HG03175 (cell line): ENCODE measurements around the gene ST6GALNAC6.
"Not testable (repeated sequence)": the region's sequence is repeated elsewhere in the genome, so short reads cannot be mapped to it uniquely, and the experiment has no call there.

Experiments used
- ATAC-seq: cut with Tn5 transposase; IDR thresholded peaks from one replicate; pipeline ENCODE4 v1.9.1; 2021; ENCODE audit warnings: mild to moderate bottlenecking, moderate library complexity; ENCODE audit not compliant: unreplicated experiment

ST6GALNAC6 gene

GRCh38 chr9:127896395-127897192 is 2.8 kb downstream of the ST6GALNAC6 start:
- no peak for ATAC-seq

- no peak for ATAC-seq
Measured at GRCh38 chr9:127895811-127896210, 3.6 kb downstream of the ST6GALNAC6 start.

- ATAC-seq: no peak
Measured at GRCh38 chr9:127893392-127893791, 6.0 kb downstream of the ST6GALNAC6 start.

- ATAC-seq: no peak
Measured at GRCh38 chr9:127892831-127893230, 6.6 kb downstream of the ST6GALNAC6 start.

GRCh38 chr9:127890053-127890452 is 9.3 kb downstream of the ST6GALNAC6 start:
- no peak for ATAC-seq

GRCh38 chr9:127887792-127888191 is 11.6 kb downstream of the ST6GALNAC6 start:
- ATAC-seq: no peak

GRCh38 chr9:127886401-127886972 is 12.9 kb downstream of the ST6GALNAC6 start:
- no peak for ATAC-seq

- ATAC-seq: no peak
Measured at GRCh38 chr9:127885508-127886281, 13.7 kb downstream of the ST6GALNAC6 start.

GRCh38 chr9:127884976-127885490 is 14.4 kb downstream of the ST6GALNAC6 start:
- no peak for ATAC-seq

- no peak for ATAC-seq
Measured at GRCh38 chr9:127884427-127884911, 14.9 kb downstream of the ST6GALNAC6 start.

- ATAC-seq: no peak
Measured at GRCh38 chr9:127883959-127884358, 15.4 kb downstream of the ST6GALNAC6 start.

GRCh38 chr9:127881715-127882114 is 17.7 kb downstream of the ST6GALNAC6 start:
- ATAC-seq: not testable (repeated sequence)

- no peak for ATAC-seq
Measured at GRCh38 chr9:127880143-127880542, 19.3 kb downstream of the ST6GALNAC6 start.

- ATAC-seq: no peak
Measured at GRCh38 chr9:127878652-127879390, 20.6 kb downstream of the ST6GALNAC6 start.

GRCh38 chr9:127878001-127878651 is 21.3 kb downstream of the ST6GALNAC6 start:
- no peak for ATAC-seq

GRCh38 chr9:127877566-127877998 is 21.8 kb downstream of the ST6GALNAC6 start, which contains the start of gene AK1:
TSS of gene AK1 (minus strand) at chr9:127877675. CDS start at chr9:127874617, 3,058 bp downstream.
- ATAC-seq: no peak

- ATAC-seq: no peak
Measured at GRCh38 chr9:127876764-127877562, 22.4 kb downstream of the ST6GALNAC6 start.

- no peak for ATAC-seq
Measured at GRCh38 chr9:127876026-127876763, 23.2 kb downstream of the ST6GALNAC6 start.
